GM19238 (cell line): ENCODE measurements around the gene TLE4.

ENCODE experiments used
- DNase-seq: peaks from one replicate; pipeline ENCODE4 v3.0.0; 2011; ENCODE audit warnings: low spot score; ENCODE audit not compliant: insufficient read length

Gene TLE4

DNA sequence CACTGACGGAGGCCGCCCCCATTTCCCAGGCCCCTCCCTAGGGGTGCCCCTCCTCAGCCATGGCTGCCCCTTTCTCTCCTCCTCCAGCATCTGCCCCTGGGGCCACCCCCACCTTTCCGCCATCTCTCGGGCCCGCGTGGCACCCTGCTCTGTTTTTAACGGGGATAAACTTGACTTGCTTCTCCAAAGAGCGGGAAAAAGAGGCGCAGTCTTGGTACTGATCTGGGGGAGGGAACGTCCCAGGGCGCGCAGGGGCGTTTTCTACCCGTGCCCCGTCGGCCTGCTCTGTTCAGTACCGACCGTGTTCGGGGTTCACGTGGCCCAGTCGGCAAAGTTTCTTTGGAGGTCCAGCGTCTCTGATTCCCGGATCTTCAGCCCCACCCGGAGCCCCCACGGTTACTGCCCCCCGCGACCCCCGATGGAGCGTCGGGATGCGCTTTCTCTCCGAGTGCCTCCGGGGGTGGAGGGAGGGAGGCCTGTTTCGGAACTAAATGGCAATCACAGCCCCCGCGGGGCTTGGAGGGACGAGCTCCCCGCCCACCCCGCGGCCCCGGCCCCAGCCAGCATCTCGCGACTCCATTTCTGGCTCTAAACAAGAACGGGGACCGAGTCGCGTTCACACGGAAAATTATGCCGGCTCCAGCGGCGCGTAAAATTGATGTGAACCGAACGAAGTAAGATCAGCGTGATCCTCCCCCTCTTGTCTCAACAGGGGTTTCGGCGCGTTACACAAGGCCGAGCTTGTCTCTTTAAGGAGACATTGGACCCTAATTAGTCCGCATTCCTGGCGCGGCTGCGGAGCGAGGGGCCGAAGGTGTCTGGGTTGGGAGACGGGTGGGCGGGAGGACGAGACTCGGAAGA lies 1.1 kb upstream of the TLE4 start:
- DNase-seq, result peak; percentile 2

DNA sequence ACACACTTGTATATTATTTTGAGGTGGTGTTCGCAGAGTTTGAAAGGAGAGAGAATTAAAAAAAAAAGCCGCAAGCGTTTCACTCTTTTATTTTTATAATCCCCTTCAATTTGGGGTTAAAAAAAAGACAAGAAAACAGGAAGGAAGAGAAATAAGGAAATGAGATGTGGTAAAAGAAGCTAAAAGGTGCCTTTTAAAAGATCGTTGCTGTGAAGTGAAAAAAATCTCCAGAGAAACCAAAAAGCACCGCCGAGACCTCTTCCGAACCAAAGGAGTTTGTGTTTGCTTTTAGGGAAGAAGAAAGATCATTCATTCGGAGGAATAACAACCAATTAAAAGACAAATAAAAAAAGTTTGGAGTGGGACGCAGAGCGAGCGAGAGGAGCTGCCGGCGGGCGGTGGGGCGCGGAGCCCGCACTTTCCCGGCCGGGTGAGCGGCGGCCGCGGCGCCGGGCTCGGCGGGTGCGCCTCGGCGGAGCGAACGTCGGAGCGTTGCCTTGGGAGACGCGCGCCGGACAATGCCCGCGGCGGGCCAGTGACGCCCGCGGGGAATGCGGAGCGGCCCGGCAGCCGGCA lies 355 bp downstream of the TLE4 start:
- peak; percentile 19 for DNase-seq

DNA sequence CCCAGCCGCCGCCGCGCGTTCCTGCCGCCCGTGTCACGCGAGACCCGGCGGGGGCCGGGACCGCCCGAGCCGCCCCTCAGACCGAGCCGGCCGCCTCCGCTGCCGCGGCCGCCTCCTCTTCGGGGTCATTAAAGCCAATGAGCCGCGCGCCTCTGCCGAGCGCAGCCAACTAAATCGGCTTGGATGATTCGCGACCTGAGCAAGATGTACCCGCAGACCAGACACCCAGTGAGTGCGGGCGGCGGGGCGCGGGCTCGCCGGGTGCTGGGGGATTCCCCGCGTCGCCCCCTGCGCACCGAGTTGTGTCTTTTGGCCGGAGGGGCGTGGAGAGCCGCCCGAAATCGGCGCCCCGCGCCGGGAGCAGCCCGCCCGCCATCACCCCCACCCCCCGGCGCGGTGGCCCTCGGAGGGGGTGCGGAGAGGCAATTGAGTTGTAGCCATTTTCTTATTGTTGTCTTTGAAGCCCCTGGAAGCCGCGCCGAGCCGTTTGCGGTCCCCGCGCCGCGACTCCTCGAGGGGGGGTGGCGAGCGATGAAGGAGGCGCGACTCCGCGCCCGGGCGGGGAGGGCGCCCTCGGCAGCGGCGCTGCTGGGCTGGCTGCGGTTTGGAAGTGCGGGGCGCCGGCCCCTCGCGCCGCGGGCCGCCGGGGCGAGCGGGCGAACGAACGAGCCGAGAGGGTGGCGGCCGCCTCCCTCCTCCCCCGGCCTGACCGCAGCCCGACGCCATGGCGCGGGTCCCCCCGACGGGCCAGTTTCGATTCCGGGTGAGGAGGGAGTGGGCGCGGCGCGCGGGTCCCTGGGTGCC lies 1.0 kb downstream of the TLE4 start:
- DNase-seq, result peak; percentile 35

DNA sequence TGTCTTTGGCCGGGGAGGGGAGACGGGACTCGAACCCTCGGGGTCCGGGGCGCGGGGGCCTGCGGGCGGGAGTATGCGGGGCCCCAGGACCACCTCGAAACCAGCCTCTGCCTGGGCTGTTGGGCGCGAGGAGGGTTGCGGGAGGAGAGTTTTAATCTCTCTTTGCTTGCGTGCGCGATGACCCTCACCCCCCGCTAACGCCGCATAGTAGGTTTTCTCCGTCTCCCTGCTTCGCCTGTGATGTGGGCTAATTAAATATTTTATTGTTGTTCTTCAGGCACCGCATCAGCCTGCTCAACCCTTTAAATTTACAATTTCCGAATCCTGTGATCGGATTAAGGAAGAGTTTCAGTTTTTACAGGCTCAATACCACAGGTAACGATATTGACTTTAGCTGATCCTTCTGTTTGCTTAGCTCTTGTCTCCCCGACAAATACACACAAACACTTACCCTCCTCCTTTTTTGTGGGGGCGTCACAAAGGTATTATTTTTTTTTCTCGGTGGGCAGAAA lies 1.7 kb downstream of the TLE4 start:
- no peak for DNase-seq

DNA sequence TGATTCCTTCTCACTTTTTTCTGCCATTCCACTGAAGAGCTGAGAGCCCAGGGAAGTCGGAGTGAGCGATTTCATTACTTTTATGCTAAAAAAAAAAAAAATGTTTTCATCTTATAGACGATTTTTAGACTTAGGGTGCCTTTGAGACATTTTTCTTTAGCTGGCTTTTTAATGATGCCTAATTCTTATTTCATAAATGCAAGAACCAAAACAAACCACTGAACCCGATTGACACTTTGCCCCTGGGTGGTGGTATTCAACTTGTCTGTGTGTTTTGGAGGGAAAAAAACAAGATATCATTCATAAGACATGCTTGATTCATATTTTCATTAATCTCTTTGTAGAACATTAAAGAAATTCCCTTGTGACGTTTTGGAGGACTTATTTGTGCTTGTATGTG lies 2.4 kb downstream of the TLE4 start:
- no peak for DNase-seq

DNA sequence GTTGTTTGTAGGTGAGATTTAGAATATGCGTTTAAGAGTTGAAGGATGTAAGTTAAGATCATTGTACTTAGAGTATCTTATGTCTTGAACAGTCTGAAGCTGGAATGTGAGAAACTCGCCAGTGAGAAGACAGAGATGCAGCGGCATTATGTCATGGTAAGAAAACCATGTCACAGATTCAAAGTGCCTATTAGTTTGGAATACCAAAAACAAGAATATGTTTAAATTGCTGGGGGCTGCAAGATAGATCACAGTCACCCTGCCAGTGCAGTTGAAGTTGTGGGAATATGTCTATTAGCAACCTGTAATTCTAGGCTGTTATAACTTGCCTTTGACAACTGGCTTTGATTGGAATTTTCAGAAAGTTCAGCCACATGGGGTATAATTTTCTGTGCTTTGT lies 3.0 kb downstream of the TLE4 start:
- no peak for DNase-seq

DNA sequence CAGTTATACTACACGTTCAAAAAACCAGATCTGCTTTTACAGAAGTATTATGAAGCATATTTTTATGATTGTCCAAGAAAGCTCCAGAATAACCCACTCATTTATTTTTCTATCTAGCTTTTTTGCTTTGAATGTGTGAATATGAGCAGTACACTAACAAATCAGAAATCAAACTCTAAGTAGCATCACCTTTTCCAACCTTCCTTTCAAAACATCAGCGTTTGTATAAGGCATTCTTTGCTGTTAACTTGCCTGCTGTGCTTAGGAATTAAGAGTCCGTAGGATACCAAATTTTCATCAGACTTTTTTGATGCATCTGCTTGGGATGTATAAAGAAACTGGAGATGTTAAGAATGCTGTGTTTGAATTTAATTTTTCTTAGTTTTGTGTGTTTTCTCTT lies 3.8 kb downstream of the TLE4 start:
- DNase-seq, result no peak

DNA sequence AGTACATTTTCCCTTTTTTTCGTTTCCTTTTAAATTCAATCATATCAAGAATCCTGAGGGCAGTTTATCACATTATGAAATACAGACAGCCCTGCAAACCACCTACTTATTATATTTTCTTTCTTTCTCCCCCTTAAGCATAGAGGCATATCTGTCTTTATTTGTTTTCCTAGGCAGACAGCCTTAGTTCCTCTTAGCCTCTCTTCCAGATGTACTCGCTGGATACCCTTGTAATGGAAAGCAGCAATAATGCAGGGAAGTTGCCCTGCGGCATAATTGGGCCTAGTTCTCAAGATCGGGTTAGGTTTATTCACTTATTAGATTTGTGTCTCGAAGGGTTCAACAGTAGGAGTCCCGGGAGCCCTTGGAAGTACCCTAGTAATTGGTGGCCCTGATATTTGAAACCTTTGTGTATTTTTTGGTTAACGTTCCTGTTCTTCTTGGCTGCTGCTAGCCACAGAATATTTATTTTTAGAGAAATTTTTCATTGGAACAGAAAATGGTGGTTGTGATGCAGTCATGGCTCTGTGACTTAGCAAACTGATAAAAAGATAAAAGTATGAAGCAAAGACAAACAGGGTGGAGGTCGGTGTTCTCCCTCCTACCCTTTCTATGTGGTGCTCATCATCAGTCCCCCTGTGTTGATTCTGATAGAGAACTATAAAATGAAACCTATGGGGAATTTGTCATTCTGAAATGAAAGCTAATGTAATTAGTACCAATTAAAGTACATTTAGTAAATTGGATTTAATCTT lies 6.4 kb downstream of the TLE4 start:
- DNase-seq, result no peak

DNA sequence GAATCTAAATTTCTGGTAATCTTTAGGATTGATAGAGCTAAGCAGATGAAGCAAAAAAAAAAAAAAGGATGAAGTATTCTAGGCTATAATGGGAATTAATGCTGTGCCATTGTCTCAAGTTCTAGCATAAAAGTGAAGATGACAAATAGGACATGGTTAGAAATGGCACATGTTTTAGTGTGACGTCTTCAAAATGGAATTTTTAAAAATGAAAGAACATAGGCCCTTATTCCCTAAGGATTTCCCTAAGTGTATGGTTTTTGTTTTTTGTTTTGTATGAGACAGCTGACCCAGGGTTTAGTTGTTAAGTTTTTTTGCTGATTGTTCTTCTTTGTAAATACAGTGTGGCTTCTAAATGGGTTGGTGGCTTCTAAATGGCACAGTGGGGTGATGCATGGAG lies 7.1 kb downstream of the TLE4 start:
- no peak for DNase-seq

DNA sequence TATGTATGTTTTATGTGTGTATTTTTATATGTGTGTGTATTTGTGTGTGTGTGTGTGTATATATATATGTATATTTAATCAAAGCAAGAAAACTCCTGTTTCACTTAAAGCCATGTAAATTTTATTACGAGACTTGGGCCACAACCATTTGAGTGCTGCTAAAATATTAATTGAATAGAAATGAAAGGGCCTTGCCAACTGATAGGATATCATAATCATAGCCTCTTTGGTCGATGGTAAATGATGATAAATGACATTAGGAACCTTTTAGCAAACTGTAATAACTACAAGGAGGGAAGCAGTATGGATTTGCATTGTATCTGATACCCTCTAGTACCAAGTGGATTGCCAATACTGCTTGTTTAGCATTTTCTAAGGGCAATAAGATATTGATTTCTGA lies 7.9 kb downstream of the TLE4 start:
- no peak for DNase-seq

DNA sequence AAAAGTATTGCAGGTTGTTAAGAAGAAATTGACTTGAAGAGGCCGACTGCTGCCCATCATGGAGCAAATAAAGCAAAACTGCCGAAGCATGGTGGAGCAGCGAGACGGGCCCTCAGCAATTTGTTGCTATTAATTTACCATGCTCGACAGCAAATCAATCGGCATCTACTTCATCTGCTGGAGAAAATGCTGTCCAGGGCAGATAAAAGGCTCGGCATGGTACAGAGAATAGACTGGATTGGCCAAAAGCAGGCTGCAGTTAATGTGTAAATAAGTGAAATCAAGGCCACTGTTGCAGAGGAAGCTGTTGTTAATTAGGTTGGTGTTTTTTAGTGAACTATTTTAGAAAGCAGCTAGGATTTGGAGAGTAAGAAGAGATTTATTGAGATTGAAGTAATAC lies 8.3 kb downstream of the TLE4 start:
- no peak for DNase-seq

DNA sequence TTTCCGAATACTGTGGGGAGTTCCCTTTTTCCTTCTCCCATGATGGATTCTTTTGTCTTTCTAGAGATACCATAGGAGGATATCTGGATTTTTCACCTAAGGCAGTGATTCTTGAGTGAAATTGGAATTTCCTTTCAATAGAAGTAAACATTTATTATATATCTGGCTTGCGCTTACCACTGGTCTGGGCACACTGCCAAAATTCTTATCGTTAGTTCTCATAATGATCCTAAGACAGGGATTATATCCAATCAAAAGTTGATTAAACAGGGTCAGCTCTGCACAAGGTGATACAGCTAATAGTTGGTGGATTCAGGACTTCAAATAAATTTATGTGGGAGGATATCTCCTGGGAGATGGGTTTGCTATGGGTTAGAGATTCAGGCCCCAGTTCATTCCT lies 9.6 kb downstream of the TLE4 start:
- no peak for DNase-seq

DNA sequence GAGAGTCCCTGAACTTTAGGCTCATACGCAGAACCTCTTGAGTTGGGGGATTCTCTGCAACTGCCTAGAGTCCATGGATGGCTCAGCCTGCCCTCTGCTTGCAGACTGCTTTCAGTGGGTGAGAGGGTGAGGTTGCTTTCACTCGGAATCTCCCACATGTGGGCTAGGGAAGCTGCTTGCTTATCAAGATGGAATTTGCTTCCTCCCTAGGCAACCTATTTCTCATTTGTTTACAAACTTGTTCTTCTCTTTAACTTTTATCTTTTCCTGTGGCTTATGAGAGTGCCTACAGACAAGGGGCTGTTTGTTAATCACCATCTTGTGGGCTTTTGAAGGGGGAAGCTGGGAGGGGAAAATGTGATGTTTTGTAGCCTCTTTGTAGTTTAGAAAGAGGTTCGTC lies 10.0 kb downstream of the TLE4 start:
- no peak for DNase-seq

DNA sequence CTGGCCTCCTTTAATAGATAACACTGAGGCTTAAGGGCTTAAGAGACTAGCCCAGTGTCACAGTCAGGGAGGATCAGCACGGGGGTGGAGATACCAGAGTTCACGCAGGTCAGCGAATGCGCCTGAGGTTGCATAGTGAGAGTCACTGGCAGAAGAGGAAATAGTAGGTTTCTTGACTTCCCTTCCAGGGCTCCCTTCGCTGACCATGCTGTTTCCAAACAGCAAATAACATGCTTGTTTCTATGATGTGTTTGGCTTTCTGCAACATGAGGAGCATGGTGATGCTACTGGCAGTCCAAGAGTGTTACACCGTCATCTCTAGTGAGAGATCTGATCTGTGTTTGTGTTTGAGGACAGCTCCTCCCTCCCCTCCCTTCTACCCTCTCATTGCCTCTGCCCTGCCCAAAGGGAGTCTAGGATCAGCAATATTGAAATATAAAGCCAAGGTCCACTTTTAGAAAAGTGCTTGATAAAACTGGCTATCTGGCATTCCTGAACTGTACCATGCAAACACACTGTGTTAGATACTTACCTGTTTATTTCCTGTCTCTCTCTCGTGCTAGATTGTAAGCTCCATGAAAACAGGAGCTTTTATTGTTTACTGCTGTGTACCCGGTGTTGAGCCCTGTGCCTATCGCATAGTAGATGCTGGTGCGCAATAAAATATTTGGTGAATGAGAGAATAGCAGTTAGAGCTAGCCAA lies 12.3 kb downstream of the TLE4 start:
- no peak for DNase-seq

DNA sequence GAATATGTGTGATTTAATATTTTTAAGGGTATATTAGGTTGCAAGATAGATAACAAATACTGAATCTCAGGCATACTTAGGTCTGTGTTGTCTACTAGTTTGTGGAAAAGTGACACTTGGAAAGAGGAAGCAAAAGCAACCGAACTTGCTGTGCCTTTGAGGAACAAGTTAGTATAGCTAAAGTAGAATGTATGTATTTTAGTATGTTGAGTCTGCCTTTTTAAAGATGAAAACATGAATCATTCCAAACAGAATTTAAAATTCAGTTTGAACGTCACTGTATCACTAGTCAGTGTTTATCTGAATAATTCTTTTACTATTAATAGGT lies 12.9 kb downstream of the TLE4 start:
- DNase-seq, result no peak

DNA sequence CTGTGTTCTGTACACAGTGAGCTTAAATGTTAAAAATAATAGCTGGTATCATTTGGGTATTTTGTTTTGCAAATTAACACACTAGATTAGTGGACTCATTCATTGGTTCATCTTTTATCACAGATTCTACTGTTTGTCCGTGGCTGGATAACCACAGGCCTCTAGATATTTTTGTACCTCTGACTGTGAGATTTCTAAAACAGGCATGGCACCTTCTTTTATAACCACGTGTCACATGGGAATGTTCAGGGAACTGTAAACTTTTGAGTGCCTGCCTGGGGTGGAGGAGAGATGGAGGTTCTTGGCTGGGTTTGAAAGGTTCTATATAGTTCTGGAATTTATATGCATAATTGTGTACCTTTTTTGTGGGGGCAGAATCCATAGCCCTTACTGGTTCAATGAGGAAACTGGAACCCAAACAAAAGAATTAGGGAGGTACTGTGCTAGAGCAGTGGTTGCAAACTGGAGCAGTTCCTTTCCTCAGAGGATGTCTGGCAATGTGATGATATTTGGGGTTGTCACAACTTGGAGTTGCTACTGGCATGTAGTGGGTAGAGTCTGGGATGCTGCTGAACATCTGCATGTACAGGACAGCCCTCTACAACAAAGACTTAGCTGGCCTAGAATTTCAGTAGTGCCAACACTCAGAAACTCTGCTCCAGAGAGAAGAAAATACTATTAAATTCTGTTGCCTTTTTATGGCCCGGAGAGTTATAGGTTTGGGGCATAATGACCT lies 16.9 kb downstream of the TLE4 start:
- DNase-seq, result no peak

DNA sequence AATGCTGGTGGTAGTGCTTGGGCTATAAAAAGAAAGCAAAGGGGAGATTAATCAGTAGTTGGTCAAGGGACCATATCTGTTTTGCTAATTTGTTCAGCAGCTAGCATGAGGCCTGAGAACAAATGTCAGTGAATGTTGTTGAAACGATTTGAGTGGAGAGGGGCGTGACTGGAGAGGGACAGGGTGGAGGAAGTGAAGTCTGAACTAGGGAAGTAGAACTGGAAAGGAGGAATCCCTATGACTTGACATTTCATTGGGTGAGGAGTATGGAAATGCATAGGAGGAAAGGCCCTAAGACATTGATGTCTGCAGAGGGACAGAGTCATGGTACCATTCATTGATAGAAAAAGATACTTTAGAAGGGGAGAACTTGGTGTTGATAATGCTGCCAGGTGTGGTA lies 19.7 kb downstream of the TLE4 start:
- no peak for DNase-seq

DNA sequence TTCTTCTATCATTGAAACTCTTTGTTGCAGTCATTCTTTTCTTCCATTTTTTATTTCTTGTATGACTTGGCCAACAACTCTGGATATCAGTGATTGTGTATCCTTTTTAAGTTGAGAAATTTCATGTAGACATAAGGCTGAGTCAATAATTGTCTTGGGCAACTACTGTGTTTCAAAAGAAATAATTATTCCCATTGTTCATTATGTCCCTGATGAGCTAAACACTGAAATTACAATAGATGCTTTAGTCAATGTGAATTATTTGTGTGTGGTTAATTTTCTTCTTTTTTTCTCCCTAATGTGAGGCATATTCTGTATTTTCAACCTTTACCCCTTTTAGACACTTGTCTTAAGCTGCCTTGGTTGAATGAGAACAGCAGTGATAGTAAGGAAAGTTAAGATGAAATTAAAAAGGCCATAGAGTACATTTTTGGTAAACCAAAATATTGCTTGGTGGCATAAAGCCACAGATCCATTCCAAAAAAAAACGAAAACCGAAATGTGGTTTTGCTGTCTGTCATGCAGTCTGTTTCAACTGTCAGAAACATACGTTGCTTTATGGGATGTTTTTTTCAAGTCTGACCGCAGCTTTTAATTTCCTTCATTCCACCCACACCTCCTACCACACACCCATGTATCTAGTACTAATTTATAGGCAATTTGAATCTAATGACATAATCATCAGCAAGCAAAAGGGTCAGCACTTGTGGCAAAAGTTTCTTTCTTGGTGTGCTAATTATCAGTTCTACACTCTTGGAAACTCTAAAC lies 21.1 kb downstream of the TLE4 start:
- no peak for DNase-seq

DNA sequence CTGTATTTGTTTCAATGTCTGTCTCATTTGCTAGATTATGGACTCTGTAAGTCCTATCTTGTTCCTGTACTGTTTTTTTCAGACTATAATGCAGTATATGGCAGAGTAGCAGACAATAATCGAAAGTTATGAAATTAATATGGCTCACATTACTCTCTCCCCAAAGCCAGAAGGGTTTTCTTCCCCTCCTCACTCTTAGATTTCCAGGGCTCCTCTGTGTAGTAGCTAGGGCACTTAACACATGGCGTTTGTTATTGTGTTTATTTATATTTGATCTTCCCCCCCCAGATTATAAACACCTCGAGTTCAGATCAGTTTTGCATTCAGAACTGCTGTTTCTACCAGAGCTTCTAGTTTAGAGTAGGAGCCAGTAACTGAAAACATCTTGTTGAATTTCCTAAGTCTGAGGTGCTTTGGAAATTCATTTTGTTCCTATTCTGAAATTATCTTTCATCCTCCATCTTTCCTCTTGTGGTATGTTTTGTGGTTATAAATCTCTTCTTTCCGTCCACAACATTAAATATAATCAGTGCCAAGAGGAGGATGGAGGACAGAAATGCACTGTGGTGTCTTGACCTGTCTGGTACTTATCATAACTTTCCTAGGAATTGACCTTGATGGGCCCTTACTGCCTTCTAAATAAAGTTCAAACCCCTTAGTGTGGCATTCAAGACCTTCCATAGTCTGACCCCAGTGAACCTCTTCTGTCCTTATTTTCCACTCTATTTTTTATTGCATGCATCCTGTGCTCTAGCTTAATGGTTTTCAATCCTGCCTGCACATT lies 27.0 kb downstream of the TLE4 start:
- no peak for DNase-seq
